ENCODE data around the gene NEMP1. TPM values are rescaled to one million over a fixed set of nuclear protein-coding genes. Genes with fewer than 3 reads are reported as not detected.
A peak's percentile ranks its signal among the peaks of the same experiment; 100 is the strongest.

The NEMP1 gene
- total and polyA plus RNA-seq, 2 of the 13 experiments (the other 11 are each of a cell fraction or from before 2014, with no cell fraction given) = 11.4 to 12.9 TPM

GRCh38 chr12:57078519-57079404, at the start of gene NEMP1 (continued):
- TF ChIP-seq, protein P1, sequence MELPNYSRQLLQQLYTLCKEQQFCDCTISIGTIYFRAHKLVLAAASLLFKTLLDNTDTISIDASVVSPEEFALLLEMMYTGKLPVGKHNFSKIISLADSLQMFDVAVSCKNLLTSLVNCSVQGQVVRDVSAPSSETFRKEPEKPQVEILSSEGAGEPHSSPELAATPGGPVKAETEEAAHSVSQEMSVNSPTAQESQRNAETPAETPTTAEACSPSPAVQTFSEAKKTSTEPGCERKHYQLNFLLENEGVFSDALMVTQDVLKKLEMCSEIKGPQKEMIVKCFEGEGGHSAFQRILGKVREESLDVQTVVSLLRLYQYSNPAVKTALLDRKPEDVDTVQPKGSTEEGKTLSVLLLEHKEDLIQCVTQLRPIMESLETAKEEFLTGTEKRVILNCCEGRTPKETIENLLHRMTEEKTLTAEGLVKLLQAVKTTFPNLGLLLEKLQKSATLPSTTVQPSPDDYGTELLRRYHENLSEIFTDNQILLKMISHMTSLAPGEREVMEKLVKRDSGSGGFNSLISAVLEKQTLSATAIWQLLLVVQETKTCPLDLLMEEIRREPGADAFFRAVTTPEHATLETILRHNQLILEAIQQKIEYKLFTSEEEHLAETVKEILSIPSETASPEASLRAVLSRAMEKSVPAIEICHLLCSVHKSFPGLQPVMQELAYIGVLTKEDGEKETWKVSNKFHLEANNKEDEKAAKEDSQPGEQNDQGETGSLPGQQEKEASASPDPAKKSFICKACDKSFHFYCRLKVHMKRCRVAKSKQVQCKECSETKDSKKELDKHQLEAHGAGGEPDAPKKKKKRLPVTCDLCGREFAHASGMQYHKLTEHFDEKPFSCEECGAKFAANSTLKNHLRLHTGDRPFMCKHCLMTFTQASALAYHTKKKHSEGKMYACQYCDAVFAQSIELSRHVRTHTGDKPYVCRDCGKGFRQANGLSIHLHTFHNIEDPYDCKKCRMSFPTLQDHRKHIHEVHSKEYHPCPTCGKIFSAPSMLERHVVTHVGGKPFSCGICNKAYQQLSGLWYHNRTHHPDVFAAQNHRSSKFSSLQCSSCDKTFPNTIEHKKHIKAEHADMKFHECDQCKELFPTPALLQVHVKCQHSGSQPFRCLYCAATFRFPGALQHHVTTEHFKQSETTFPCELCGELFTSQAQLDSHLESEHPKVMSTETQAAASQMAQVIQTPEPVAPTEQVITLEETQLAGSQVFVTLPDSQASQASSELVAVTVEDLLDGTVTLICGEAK (IDR thresholded peaks at IDR 0.05) = peak; percentile 50
- TF ChIP-seq, protein P1 (CRISPR knock-in tag; IDR thresholded peaks at IDR 0.05) = no peak
- no peak for TF ChIP-seq MTA1 (CRISPR knock-in tag; IDR thresholded peaks at IDR 0.05; ENCODE audit: borderline replicate concordance)
- TF ChIP-seq, protein P2, sequence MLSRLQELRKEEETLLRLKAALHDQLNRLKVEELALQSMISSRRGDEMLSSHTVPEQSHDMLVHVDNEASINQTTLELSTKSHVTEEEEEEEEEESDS (CRISPR knock-in tag; IDR thresholded peaks at IDR 0.05; ENCODE audit: borderline replicate concordance) = no peak
- TF ChIP-seq RFX1 (IDR thresholded peaks at IDR 0.05) = peak; percentile 92
- TF ChIP-seq FIP1L1 (IDR thresholded peaks at IDR 0.05; ENCODE audit: borderline replicate concordance, insufficient read depth, low read depth, low read length) = no peak
- no peak for TF ChIP-seq SCMH1 (CRISPR knock-in tag; IDR thresholded peaks at IDR 0.05; ENCODE audit: borderline replicate concordance)
- TF ChIP-seq ZNF232 (CRISPR knock-in tag; IDR thresholded peaks at IDR 0.05; ENCODE audit: borderline replicate concordance) = 0 out of 2 replicates have a peak, but pooled peaks have one; percentile 23
- no peak for TF ChIP-seq FOXM1 (CRISPR knock-in tag; IDR thresholded peaks at IDR 0.05)
- TF ChIP-seq ZNF546 (CRISPR knock-in tag; conservative IDR thresholded peaks at IDR 0.05) = 0 out of 2 replicates have a peak, but pooled peaks have one; percentile 28
- no peak for TF ChIP-seq ZSCAN25 (CRISPR knock-in tag; IDR thresholded peaks at IDR 0.05)
- TF ChIP-seq NCOA1 (CRISPR knock-in tag; IDR thresholded peaks at IDR 0.05) = peak; percentile 47; the same call in 1 of the 2 replicates
- TF ChIP-seq NFKB2 (CRISPR knock-in tag; IDR thresholded peaks at IDR 0.05; ENCODE audit: borderline replicate concordance) = peak; percentile 56; the same call in 1 of the 2 replicates
- TF ChIP-seq, protein P3, sequence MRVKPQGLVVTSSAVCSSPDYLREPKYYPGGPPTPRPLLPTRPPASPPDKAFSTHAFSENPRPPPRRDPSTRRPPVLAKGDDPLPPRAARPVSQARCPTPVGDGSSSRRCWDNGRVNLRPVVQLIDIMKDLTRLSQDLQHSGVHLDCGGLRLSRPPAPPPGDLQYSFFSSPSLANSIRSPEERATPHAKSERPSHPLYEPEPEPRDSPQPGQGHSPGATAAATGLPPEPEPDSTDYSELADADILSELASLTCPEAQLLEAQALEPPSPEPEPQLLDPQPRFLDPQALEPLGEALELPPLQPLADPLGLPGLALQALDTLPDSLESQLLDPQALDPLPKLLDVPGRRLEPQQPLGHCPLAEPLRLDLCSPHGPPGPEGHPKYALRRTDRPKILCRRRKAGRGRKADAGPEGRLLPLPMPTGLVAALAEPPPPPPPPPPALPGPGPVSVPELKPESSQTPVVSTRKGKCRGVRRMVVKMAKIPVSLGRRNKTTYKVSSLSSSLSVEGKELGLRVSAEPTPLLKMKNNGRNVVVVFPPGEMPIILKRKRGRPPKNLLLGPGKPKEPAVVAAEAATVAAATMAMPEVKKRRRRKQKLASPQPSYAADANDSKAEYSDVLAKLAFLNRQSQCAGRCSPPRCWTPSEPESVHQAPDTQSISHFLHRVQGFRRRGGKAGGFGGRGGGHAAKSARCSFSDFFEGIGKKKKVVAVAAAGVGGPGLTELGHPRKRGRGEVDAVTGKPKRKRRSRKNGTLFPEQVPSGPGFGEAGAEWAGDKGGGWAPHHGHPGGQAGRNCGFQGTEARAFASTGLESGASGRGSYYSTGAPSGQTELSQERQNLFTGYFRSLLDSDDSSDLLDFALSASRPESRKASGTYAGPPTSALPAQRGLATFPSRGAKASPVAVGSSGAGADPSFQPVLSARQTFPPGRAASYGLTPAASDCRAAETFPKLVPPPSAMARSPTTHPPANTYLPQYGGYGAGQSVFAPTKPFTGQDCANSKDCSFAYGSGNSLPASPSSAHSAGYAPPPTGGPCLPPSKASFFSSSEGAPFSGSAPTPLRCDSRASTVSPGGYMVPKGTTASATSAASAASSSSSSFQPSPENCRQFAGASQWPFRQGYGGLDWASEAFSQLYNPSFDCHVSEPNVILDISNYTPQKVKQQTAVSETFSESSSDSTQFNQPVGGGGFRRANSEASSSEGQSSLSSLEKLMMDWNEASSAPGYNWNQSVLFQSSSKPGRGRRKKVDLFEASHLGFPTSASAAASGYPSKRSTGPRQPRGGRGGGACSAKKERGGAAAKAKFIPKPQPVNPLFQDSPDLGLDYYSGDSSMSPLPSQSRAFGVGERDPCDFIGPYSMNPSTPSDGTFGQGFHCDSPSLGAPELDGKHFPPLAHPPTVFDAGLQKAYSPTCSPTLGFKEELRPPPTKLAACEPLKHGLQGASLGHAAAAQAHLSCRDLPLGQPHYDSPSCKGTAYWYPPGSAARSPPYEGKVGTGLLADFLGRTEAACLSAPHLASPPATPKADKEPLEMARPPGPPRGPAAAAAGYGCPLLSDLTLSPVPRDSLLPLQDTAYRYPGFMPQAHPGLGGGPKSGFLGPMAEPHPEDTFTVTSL (CRISPR knock-in tag; IDR thresholded peaks at IDR 0.05; ENCODE audit: borderline replicate concordance) = 0 out of 2 replicates have a peak, but pooled peaks have one; percentile 10

Measured in HepG2 (cell line).